Stimulated activated CD4-positive, alpha-beta T cell treated with anti-CD3 and anti-CD28 coated beads, Interleukin-1b, Interleukin-23, amount 100 ng/mL, for 24 hours (primary cell): ENCODE measurements around the gene LRP3.
A peak's percentile ranks its signal among the peaks of the same experiment; 100 is the strongest.

Experiments used
- DNase-seq, 4 experiments: peaks; one replicate each; pipeline ENCODE4 v3.0.0-alpha.2; 2020; ENCODE audit warnings: low read depth in 4 of 4, low spot score in 1 of 4

Gene LRP3

DNA sequence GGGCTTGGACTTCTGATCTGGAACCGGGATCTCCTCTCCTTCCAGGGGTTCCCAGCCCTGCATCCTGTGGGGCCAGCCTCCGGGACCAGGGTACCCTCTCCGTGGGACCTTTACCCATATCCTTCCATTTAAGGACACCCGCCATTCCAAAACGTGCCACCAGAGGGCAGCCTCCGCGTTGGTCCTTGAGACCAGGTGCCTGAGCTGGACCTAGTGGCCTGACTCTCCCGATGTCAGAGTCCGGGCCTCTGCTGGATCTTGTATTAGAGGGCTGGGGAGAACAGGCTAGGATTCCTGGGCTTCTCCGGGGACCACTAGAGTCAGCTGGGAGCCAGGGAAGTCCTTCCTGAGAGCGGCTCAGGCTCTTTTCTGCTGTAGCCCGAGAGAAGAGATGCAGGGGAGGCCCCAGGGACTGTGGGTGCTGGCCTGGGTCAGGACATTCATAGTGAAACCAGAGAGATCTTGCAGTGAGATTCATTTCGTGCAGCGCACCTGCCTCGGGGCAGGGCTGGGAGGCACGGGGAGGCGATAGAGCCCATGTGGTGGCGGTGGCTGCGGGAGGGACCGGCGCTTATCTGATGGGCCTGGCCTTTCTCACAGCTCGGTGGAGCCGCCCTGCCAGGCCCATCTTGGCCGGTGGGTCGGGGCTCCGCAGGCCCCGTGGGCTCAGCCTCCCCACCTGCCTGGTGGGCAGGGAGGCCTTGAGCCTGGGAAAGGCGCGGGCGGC lies 41.3 kb downstream of the LRP3 start:
- peak; percentile 57 to 76 (median 70) for DNase-seq

DNA sequence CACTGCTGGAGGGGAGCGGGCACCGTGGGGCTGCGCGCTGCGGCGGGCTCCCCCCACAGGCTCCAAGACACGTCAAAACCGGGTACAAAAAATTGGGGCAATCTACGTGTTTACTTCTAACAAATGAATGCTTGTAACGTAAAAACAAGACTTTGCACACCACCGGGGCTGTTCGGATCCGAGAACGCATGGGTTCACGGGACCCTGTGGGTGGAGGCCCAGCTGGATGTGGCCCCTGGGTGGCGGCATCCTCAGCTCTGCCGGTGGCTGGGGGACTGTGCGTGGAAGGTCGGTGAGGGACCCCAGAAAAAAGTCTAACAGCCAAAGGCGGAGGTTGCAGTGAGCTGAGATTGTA lies 41.8 kb downstream of the LRP3 start:
- no peak for DNase-seq

DNA sequence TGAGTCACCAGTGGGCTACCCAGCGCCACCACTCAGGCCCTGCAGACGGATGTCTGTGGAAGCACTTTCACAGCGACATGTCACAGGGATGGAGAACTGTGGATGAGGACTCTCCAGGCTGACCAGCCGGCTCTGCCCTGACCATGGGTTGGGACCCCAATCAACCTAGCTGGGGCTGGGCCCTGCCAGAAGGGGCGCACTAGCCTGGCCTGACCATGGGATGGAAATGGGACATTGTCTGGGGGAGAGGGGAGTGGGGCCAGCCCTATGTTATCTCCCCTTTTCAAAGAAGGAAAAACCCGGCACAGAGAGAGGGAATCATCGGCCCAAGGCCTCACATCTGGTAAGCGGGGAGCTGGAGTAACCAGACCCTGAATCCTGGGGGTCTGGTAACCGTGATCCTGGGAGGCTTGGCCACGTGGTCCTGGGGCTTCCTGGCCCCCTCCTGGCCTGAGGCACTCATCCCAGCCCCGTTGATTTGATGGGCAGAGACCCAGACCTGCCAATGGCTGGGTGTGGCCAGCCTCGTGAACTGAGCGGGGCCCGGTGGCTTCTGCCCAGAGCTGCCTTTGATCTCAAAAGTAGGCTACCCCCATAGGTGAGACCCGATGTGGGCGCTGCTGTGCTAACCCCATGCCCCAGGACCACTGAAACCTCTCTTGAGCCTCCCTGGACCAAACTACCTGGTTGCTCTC lies 42.7 kb downstream of the LRP3 start:
- no peak for DNase-seq

DNA sequence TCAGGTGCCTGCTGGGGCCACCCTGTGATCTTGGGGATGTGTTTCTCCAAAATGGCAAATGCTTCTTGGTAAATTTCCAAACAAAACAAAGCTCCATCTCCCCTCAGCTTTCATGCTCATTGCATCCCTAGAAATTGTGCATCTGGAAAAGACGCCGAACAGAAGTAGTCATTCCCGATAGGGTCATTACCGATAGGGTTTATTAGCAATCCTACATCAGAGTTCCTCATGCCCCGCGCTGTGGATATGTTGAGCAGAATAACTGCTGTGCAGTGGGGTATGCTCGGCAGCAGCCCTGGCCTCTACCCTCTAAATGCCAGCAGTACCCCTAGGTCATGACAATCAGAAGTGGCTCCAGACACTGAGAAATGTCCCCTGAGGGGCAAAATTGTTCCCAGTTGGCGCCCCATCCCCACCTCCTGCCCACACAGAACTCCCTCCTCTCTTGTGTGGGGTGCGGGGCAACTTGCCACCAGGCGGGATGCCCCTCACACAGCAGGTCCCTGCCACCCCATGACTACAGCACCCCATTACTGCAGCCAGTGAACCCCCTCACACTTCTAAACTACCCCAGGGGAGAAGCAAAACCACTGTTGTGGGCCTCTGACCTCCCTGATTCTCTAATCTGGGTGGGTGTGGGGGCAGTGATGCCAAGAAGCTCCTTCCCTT lies 44.5 kb downstream of the LRP3 start:
- DNase-seq, result no peak

DNA sequence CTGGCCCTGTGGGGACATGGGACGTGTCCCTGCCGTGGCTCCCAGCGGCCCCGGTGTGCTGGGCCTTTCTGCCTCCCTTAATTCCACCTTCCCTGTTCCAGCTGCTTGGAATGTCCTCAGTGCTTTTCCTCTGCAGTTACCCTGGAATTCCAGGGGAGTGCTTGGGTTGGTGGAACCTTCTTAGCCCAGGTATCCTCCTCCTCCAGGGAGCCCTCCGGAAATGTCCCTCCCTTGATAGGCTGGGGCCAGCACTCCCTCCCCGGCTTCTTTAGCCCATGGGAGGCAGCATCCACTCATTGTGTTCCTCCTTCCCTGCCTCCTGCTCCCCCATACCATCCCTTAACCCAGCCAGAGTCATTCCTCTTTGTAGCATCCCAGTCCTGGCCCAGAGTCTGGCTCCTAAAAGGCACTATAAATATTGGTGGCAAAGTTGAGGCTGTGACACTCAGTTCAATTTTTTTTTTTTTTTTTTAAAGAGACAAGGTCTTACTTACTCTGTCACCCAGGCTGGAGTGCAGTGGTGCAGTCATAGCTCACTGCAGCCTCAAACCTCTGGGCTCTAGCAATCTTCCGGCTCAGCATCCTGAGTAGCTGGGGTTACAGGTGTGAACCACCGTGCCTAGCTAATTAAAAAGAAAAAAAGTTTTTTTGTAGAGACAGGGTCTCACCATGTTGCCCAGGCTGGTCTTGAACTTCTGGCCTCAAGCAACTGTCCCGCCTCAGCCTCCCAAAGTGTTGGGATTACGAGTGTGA lies 45.3 kb downstream of the LRP3 start:
- DNase-seq, result no peak

DNA sequence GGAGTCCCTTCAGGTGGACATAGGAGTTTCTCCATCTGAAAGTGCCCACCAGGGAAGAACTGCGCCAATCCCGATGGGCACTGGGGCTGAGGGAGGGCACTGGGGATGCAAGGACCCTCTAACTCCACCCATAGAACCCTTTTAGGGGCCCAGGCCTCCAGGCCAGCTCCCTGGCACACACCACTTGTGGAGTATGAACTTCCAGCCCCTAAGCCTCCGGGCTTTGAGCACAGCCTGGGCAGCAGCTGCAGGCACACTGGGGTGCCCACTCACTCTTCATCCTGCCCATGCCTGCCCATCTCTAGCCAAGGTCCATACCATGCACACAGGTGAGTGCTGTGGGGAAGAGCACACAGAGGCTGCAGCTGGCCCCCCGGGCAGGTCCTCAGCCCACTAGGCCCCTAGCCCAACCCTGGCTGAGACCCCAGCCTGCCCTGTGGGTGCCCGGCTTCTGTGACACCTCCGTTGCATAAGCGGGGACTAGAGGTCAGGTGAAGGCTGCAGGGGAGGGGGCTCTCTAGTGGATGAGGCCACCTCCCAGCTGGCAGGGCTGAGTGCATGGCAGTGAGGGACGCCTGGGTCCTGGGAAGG lies 46.1 kb downstream of the LRP3 start:
- DNase-seq, result no peak

DNA sequence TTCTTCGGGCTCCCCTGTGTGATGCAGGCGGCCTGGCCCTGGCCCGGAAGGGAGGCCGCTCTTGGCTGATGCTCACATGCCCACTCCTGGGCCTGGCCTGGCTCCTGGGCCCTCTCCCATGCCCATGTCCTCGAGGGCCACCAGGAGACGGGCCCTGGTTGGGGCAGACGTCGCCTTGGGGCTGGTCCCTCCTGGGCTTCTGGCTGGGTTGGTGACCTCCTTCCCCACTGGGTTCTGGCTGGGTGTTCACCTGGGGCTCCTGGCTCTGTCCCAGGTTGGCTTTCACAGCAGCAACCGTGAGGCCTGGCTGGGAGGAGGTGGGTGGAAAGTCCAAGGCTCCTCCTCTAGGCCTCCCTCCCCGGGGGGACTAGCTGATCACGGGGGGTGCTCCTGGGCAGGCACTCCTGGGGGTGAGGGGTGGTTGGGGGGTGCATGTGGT lies 47.0 kb downstream of the LRP3 start:
- no peak for DNase-seq

DNA sequence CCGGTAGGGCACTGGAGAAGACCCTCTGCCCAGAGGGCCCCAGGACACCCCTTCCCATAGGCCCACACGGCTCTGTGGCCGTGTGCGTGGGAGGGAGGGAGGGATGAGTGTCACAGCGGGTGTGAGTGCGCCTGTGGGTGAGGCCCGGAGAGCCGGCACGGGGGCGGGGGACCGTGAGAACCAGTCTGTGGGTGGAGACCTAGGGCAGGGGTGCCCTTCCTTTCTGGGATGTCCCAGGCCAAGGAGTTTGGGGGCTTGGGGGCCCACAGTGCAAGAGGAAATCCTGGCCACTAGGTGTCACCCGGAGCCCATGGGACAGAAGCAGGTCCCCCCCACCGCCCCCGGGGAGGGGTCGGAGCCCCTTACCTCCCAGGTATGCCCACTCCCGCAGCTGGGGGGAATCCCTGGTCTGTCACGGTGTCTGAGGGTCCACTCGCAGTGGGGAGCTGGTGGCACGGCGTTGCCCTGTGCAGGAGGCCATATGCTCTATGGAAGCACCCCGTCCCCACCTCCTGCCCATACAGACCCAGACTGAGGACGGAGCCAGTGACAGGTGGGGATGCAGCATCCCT lies 47.5 kb downstream of the LRP3 start:
- peak in 1 of 4 experiments; percentile 21 for DNase-seq

DNA sequence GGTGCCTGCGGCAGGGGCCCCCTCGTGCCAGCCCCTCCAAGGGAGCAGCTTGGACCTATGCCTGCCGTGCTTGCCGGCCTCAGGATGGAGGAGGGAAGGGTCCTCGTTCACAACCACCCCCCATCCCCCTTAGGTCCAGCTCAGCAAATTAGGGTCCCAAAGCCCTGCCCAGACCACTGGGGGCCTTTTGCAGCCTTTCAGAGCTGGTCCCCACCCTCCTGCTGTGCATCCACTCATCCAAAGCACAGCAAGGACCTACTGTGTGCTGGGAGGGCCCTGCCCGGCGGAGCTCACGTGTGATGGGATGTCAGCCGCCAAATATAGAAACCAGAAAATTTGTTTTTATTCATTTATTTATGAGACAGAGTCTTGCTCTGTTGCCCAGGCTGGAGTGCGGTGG lies 48.0 kb downstream of the LRP3 start:
- DNase-seq, result no peak

DNA sequence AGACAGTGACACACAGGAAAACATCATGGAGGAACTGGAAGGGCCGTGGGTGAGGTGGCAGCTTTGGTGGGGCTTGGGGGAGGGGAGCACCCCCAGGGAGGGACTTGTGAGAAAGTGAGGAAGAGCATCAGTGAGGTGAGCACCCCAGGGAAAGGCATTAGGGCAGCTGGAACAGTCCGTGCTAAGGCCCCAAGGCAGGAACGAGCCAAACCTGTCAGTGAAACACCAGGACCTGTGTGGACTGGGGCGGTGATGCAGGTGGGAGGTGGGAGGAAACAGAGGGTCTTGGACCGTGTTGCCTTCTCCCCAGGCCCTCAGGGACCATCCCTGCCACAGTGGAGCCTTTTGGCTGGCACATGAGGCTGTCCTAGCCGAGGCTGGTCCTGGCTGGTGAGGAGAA lies 48.8 kb downstream of the LRP3 start:
- DNase-seq, result no peak

DNA sequence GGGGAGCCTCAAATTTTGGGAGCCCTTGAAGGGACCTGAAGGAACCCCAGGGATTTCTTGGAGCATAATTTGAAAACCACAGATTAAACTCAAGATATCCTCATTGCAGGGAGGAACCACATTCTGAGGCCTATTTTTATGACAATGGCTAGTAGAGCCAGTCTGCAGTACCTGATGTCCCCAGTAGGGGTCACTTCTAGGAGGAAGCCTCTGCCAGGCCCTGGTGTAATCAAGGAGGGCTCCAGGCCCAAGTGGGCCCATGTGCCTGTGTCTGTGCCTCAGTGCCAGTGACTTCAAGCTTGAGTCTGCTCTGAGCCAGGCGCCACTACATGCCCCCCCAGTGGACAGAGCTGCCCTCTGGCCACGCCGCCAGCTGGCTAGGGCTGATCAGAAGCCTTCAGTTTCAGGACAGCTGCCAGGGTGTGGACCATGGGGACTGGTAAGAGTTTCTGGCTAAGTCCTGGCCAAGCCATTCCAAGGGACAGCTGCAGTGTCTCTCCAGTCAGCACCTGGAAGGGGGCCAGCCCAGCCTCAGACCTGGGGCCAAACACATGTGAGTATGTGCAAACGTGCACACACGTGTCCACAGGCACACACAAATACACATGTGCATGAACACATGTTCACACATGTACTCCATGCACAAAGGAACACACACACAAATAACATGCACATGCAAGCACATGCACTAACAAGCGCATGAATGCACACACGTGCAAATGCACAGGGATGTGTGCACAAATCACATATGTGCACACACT lies 52.0 kb downstream of the LRP3 start:
- DNase-seq, result no peak

DNA sequence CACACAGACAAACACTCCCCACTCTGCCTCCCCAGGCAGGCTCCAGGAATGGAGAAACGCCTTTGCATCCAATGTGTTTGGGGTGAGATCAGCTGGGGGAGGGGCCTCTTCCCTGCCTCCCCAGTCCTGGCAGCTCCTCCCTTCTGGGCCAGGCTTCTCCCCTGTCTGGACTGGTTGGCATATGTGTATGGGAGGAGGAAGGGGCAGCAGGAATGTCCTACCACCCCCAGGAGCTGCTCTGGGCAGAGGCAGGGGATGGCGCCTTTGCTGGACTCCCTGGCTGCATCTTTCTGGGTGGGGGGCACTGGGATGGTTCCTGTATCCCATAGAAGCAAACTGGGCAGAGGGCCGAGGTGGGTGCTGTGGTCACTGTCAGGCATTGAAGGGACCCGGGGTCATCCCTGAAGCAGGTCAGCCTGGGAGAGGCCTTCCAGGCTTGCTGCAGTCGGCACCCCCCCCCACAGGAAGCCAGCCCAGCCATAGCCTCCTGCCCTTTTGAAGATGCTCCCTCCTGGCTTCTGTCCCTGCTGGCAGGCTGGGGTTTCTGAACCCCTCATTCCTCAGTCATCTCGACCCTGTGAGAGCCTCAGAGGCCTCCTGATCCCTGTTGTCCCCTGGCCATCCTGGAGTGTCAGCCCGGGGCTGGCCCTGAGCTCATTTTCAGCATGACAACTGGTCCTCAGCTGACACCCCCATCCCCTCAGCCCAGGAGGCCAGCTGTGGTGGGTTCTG lies 52.7 kb downstream of the LRP3 start:
- no peak for DNase-seq

DNA sequence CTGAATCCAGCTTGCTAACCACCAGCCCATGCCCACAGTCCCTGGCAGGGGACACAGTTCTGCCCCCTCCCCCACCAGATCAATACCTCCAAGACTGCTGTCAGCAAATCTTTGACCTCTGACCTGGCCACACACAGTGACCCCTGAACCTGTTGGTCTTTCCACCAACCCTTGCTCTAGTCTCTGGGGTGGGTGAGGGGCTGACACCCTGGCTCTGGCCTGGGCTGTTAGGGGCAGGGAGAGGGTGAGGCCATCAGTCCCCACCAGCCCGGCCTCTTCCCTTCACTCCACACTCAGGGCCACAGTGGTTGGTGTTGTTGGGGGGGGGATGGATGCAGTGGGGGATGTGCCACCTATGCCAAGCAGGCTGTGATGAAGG lies 53.3 kb downstream of the LRP3 start:
- no peak for DNase-seq

DNA sequence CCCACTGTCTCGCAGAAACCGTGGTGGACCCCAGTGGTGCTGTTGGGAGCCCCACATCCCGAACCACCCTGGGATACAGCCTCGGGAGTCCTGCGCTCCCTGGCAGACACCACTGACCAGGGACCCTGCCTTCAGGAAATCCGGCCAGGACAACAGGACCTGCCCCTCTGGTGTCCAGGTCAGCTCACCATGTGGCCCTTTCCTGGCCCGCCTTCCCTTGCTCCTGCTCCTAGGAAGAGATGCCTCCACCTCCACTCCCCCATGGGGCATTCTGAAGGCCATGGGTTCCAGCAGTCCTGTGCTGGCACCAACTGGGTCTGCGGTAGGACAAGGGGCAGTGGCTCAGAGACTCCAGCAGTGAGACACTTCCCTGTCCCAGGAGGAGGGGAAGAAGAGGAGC lies 54.0 kb downstream of the LRP3 start:
- no peak for DNase-seq

DNA sequence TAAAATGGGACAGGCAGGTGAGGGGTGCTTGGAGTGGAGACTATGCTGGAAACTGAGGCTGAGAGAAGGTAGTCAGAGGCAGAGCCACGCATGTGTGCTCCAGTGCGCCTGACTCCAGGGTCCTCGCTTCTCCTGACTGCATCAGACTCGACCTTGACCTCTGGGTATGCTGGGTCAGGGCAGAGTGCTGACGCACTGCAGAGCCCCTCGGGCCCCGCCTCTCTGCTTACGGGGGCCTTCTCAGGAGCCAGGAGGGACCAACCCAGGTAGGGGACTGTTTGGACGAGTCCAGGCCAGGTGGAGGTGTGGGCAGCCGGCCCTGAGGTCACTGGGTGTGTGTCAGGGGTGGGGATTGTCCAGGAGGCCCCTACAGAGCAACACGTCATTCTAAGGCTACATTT lies 54.4 kb downstream of the LRP3 start:
- DNase-seq, result no peak

DNA sequence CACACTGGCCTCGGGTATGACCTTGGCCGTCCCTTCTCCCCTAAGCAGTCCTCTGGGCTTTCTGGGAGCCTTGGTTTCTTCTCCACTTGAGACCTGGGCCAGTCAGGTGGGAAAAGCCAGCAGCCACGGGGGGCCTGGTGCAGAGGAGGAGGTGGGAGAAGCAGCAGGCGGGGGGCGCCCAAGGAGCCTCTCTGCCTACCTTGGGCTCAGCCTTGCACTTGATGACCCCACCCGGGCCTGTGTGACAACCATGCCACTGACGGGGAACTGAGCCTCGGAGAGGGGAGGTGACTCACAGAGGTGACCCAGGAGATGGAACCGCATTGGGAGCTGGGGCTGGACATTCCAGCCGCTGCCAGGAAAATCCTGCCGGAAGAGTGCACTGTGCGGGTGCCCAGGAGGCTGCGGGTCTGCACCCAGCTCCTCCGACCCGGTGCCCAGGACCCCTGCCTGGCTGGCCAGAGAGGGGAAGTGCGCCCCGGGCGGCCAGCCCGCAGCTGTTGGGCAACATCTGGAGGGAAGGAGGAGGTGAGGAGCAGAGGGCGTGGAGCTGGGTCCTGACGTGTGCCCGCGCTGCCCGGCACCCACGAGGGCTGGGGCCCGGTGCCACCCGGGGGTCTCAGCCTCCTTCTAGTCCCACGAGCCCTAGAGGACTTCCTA lies 55.0 kb downstream of the LRP3 start:
- no peak for DNase-seq

DNA sequence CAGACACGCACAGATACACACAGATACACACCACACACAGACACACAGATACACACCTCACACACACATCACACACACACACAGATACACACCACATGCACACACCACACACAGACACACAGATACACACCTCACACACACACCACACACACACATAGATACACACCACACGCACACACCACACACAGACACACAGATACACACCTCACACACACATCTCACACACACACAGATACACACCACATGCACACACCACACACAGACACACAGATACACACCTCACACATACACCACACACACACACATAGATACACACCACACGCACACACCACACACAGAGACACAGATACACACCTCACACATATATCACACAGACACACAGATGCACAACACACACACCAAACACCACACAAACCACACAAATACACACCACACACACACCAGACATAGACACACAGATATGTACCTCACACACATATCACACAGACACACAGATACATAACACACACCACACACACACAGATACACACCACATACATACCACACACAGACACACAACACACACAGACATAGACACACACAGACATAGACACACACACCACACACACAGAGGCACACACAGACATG lies 55.7 kb downstream of the LRP3 start:
- DNase-seq, result no peak

DNA sequence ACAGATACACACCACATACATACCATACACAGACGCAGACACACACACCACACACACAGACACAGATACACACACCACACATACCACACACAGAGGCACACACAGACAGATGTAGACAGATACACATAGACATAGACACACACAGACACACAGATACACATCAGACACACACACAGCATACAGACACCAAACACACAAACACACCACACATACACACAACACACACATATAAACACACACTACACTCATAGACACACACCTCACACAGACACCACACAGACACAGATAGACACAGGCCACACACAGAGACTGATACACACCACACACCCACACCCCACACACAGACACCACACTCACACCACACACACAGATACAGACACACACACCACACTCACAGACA lies 56.4 kb downstream of the LRP3 start:
- no peak for DNase-seq

DNA sequence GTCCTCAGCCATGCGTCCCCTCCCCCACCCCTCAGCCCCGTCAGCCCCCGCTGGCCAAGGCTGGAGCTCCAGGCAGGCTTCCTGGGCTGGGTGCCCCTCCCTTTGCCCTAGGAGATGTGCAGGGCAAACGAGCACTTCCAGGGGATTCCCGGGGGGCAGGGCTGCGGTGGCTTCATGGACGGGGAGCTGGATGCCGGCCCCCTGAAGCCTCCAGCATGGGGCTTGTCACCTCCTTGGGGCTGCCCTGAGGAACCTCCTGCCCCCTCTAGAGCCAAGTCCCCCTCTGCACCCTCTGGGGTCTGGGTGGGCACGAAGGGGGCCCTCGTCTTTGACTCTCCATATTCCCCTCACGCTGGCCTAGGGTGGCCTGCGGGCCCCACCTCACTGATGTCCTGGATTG lies 56.9 kb downstream of the LRP3 start:
- no peak for DNase-seq
